Amniotic epithelial cell (primary cell): ENCODE measurements around the gene CEP70.
"Not testable (repeated sequence)": the region's sequence is repeated elsewhere in the genome, so short reads cannot be mapped to it uniquely, and the experiment has no call there.

ENCODE experiments used
- DNase-seq: peaks from one replicate; pipeline ENCODE4 v3.0.0-alpha.2; 2010; ENCODE audit warnings: low read depth

Gene CEP70

GRCh38 chr3:138470687-138471086 lies 123.4 kb downstream of the CEP70 start:
- DNase-seq = no peak

GRCh38 chr3:138469874-138470273 lies 124.2 kb downstream of the CEP70 start:
- no peak for DNase-seq

GRCh38 chr3:138468886-138469285 lies 125.2 kb downstream of the CEP70 start:
- DNase-seq = peak; percentile 76

- DNase-seq = no peak
Measured at GRCh38 chr3:138468451-138468850, 125.6 kb downstream of the CEP70 start.

GRCh38 chr3:138467931-138468330 lies 126.1 kb downstream of the CEP70 start:
- DNase-seq = no peak

- DNase-seq = peak; percentile 81
Measured at GRCh38 chr3:138465925-138466324, 128.1 kb downstream of the CEP70 start.

GRCh38 chr3:138465451-138465850 lies 128.6 kb downstream of the CEP70 start:
- no peak for DNase-seq

GRCh38 chr3:138464491-138464860 lies 129.6 kb downstream of the CEP70 start:
- DNase-seq = no peak

- DNase-seq = no peak
Measured at GRCh38 chr3:138463724-138464490, 130.2 kb downstream of the CEP70 start.

- no peak for DNase-seq
Measured at GRCh38 chr3:138461896-138462295, 132.2 kb downstream of the CEP70 start.

- peak; percentile 25 for DNase-seq
Measured at GRCh38 chr3:138461246-138461645, 132.8 kb downstream of the CEP70 start.

- DNase-seq = no peak
Measured at GRCh38 chr3:138460536-138461205, 133.4 kb downstream of the CEP70 start.

- no peak for DNase-seq
Measured at GRCh38 chr3:138459619-138460535, 134.2 kb downstream of the CEP70 start.

GRCh38 chr3:138458774-138459499 lies 135.1 kb downstream of the CEP70 start:
- DNase-seq = no peak

- DNase-seq = no peak
Measured at GRCh38 chr3:138457863-138458735, 136.0 kb downstream of the CEP70 start.

GRCh38 chr3:138456961-138457862 lies 136.8 kb downstream of the CEP70 start:
- no peak for DNase-seq

GRCh38 chr3:138455801-138456716 lies 138.0 kb downstream of the CEP70 start:
- DNase-seq = peak; percentile 37

GRCh38 chr3:138453940-138454339 lies 140.1 kb downstream of the CEP70 start:
- not testable (repeated sequence) for DNase-seq

GRCh38 chr3:138452436-138452835 lies 141.6 kb downstream of the CEP70 start:
- DNase-seq = no peak
